Measurements from ENCODE around the gene RHBDD2.

RHBDD2 gene

DNA sequence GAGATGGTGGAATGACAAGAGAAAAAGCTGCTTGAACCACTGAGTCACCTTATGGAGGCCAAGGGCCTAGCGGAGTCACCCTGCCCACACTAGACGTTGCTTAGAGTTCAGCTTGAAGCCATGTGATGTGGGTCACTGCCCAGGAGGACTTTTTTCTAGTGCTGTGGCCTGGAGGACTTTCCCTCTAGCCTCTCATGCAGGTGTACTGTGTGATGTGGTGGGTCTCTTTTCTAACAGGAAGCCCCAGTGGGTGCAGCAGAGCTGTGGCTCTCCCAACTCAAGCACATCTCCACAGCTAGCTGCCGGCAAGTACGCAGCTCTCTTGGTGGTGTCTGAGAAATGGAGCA, 49.7 kb downstream of the RHBDD2 start:
- Histone ChIP-seq H3K27me3 (ENCODE audit: insufficient read depth, low read length) (no peaks in the 10 kb centered on the region), H3K27ac (ENCODE audit: low read length) (no peak overlapping the region), H3K9ac (ENCODE audit: low read depth, low read length) (no peak overlapping the region), H3K9me3 (ENCODE audit: insufficient read depth, low read depth, low read length) (no peaks in the 10 kb centered on the region), H3K36me3 (ENCODE audit: insufficient read depth, low read depth, low read length) (no peaks in the 10 kb centered on the region), H3K4me1 (ENCODE audit: insufficient read depth, low read length) (no peaks in the 10 kb centered on the region), H3K4me3 (ENCODE audit: low read length) (no peak overlapping the region)

DNA sequence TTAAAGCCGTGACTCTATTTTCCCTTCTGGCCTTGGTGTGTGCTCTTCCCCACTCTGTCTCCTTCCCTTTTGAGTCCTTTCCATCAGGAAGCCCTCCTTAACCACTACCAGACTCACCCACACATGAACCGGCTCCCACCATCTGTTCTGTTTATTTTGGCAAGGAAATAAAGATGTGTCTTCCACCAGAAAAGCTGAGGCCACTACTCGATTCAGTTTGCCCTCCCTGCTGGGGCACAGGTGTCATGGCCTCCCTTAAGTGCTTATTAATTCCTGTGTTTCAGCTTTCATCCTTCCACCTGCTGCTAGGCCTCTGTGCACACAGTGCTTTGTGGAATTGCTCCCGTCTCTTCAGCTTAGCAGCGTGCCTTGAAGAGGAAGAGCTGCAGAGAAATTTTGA, 52.8 kb downstream of the RHBDD2 start:
- no peak overlapping the region for H3K9ac ChIP-seq (ENCODE audit: low read depth, low read length)
- no peak overlapping the region for H3K4me3 ChIP-seq (ENCODE audit: low read length)
- no peaks in the 10 kb centered on the region for H3K36me3 ChIP-seq (ENCODE audit: insufficient read depth, low read depth, low read length)
- no peaks in the 10 kb centered on the region for H3K27me3 ChIP-seq (ENCODE audit: insufficient read depth, low read length)
- H3K4me1 ChIP-seq (ENCODE audit: insufficient read depth, low read length), result no peaks in the 10 kb centered on the region
- no peak overlapping the region for H3K27ac ChIP-seq (ENCODE audit: low read length)
- no peaks in the 10 kb centered on the region for H3K9me3 ChIP-seq (ENCODE audit: insufficient read depth, low read depth, low read length)

GRCh38 chr7:75937958-75938786, 59.3 kb downstream of the RHBDD2 start:
- H3K9ac ChIP-seq (ENCODE audit: low read depth, low read length), result no peak overlapping the region
- no peaks in the 10 kb centered on the region for H3K4me1 ChIP-seq (ENCODE audit: insufficient read depth, low read length)
- H3K36me3 ChIP-seq (ENCODE audit: insufficient read depth, low read depth, low read length), result no peaks in the 10 kb centered on the region
- H3K27me3 ChIP-seq (ENCODE audit: insufficient read depth, low read length), result no peaks in the 10 kb centered on the region
- H3K4me3 ChIP-seq (ENCODE audit: low read length), result no peak overlapping the region
- no peaks in the 10 kb centered on the region for H3K9me3 ChIP-seq (ENCODE audit: insufficient read depth, low read depth, low read length)
- H3K27ac ChIP-seq (ENCODE audit: low read length), result no peak overlapping the region

Measured in iPS-20b (cell line).